SK-N-SH (cell line): ENCODE measurements around the gene IL1R1.

Experiments used
- ELF1 ChIP-seq: IDR thresholded peaks from 2 replicates; pipeline ENCODE4 v1.4.0; 2012
- EP300 ChIP-seq, 2 experiments: IDR thresholded peaks; 2 replicates each; pipeline versions ENCODE4 v1.4.0 to v1.6.1; 2012; ENCODE audit warnings: borderline replicate concordance in 1 of 2, low read depth in 1 of 2, low read length in 1 of 2
- FOXJ3 ChIP-seq: sonication (generic); formaldehyde crosslinking; IDR thresholded peaks from 2 replicates; pipeline ENCODE4 v1.5.1; 2020; ENCODE audit warnings: mild to moderate bottlenecking, missing genetic modification reagents
- POLR2AphosphoS5 ChIP-seq: IDR thresholded peaks from 2 replicates; pipeline ENCODE4 v1.6.1; 2012; ENCODE audit warnings: low read depth, low read length
- RCOR1 ChIP-seq: fragments of 150-350 bp; IDR thresholded peaks from 2 replicates; pipeline ENCODE4 v1.6.1; 2017; ENCODE audit warnings: antibody characterized with exemption, low read length
- TF ChIP-seq, protein P1 (sequence below): IDR thresholded peaks from 2 replicates; pipeline ENCODE4 v1.6.1; 2012; ENCODE audit warnings: mild to moderate bottlenecking, low read depth, low read length, moderate library complexity
- TF ChIP-seq, protein P2 (sequence below): fragments of 200-600 bp; sonication (generic); IDR thresholded peaks from 2 replicates; pipeline ENCODE4 v1.6.1; 2017; ENCODE audit warnings: antibody characterized with exemption, mild to moderate bottlenecking, moderate library complexity

DNA sequence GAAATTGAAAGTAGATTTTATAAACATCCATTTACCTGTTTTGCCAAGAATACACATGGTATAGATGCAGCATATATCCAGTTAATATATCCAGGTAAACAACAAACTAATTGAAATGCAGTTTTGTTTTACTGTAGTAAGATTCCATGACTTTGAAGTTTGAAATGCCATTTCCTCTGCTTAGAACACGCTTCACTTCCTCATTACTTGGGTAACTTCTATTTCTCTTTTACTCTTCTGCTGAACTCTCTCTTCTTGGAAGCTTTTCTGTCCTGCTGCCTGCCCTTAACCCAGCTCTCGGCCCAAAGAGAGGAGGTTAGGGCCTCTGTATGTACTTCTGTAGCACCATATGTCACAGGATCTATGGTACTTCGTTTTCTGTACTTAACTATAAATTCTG is 30.2 kb downstream of the IL1R1 start:
- TF ChIP-seq RCOR1 (no peak), POLR2AphosphoS5 (no peak), EP300 (IDR thresholded peaks at IDR 0.05; ENCODE audit: borderline replicate concordance in 1 of 2, low read depth in 1 of 2, low read length in 1 of 2) (no peak), FOXJ3 (CRISPR knock-in tag) (no peak), ELF1 (no peak)
- TF ChIP-seq, protein P1, sequence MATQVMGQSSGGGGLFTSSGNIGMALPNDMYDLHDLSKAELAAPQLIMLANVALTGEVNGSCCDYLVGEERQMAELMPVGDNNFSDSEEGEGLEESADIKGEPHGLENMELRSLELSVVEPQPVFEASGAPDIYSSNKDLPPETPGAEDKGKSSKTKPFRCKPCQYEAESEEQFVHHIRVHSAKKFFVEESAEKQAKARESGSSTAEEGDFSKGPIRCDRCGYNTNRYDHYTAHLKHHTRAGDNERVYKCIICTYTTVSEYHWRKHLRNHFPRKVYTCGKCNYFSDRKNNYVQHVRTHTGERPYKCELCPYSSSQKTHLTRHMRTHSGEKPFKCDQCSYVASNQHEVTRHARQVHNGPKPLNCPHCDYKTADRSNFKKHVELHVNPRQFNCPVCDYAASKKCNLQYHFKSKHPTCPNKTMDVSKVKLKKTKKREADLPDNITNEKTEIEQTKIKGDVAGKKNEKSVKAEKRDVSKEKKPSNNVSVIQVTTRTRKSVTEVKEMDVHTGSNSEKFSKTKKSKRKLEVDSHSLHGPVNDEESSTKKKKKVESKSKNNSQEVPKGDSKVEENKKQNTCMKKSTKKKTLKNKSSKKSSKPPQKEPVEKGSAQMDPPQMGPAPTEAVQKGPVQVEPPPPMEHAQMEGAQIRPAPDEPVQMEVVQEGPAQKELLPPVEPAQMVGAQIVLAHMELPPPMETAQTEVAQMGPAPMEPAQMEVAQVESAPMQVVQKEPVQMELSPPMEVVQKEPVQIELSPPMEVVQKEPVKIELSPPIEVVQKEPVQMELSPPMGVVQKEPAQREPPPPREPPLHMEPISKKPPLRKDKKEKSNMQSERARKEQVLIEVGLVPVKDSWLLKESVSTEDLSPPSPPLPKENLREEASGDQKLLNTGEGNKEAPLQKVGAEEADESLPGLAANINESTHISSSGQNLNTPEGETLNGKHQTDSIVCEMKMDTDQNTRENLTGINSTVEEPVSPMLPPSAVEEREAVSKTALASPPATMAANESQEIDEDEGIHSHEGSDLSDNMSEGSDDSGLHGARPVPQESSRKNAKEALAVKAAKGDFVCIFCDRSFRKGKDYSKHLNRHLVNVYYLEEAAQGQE: no peak
- TF ChIP-seq, protein P2, sequence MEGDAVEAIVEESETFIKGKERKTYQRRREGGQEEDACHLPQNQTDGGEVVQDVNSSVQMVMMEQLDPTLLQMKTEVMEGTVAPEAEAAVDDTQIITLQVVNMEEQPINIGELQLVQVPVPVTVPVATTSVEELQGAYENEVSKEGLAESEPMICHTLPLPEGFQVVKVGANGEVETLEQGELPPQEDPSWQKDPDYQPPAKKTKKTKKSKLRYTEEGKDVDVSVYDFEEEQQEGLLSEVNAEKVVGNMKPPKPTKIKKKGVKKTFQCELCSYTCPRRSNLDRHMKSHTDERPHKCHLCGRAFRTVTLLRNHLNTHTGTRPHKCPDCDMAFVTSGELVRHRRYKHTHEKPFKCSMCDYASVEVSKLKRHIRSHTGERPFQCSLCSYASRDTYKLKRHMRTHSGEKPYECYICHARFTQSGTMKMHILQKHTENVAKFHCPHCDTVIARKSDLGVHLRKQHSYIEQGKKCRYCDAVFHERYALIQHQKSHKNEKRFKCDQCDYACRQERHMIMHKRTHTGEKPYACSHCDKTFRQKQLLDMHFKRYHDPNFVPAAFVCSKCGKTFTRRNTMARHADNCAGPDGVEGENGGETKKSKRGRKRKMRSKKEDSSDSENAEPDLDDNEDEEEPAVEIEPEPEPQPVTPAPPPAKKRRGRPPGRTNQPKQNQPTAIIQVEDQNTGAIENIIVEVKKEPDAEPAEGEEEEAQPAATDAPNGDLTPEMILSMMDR: no peak
